IMR-90 (cell line): Measurements from ENCODE around the gene CATSPERZ. TPM values are rescaled to one million over a fixed set of nuclear protein-coding genes. Genes with fewer than 3 reads are reported as not detected.

Experiments used
- ATAC-seq: fragments of 200-7000 bp; cut with Tn5 transposase; 2 replicates; pipeline ENCODE4 v1.9.1; 2020; ENCODE audit warnings: low read depth, mild to moderate bottlenecking, moderate library complexity
- BruUV-seq: library from RNA; stranded (reverse); fragments of 400-500 nt; replicated peaks from 2 replicates; lab custom pipeline; 2021; lab: Mats Ljungman, UMichigan
- CTCF ChIA-PET: fragments of 300-600 bp; formaldehyde crosslinking; extraction: SDS; loops from one replicate; lab custom pipeline; 2021; ENCODE audit warnings: antibody characterized with exemption; lab: Yijun Ruan, JAX
- POLR2A ChIA-PET: fragments of 300-600 bp; sonication (Branson Sonifier 250); formaldehyde crosslinking; loops from one replicate; lab custom pipeline; 2022; ENCODE audit warnings: antibody characterized with exemption; ENCODE audit not compliant: unreplicated experiment; lab: Charles Lee
- DNase-seq: peaks from one replicate; pipeline ENCODE4 v3.0.0; 2013
- H2AFZ ChIP-seq: replicated peaks from 2 replicates; pipeline ENCODE3; 2013; ENCODE audit warnings: low read length, mild to moderate bottlenecking; ENCODE audit not compliant: poor library complexity
- H2AK5ac ChIP-seq: 2 replicates; pipeline ENCODE4 v1.6.1; 2013; ENCODE audit warnings: low read depth, low read length, inconsistent platforms
- H2AK9ac ChIP-seq: replicated peaks from 2 replicates; pipeline ENCODE3; 2013; ENCODE audit warnings: mild to moderate bottlenecking, low read depth, low read length, moderate library complexity; ENCODE audit not compliant: poor library complexity
- H2BK120ac ChIP-seq: 2 replicates; pipeline ENCODE4 v1.6.1; 2013; ENCODE audit warnings: low read depth, low read length, inconsistent platforms
- H2BK15ac ChIP-seq: 3 replicates; pipeline ENCODE4 v1.6.1; 2013; ENCODE audit warnings: low read depth, low read length, inconsistent platforms
- H2BK20ac ChIP-seq: 2 replicates; pipeline ENCODE4 v1.6.1; 2013; ENCODE audit warnings: low read depth, mild to moderate bottlenecking, inconsistent platforms, low read length, moderate library complexity
- H2BK5ac ChIP-seq: 2 replicates; pipeline ENCODE4 v1.6.1; 2013; ENCODE audit warnings: mild to moderate bottlenecking, low read depth, low read length, inconsistent platforms; ENCODE audit not compliant: poor library complexity, severe bottlenecking
- H3K14ac ChIP-seq: replicated peaks from 2 replicates; pipeline ENCODE4 v1.6.1; 2013; ENCODE audit warnings: low read depth, low read length, inconsistent platforms
- H3K18ac ChIP-seq: 2 replicates; pipeline ENCODE4 v1.6.1; 2013; ENCODE audit warnings: low read depth, low read length, control low read depth
- H3K23ac ChIP-seq: 2 replicates; pipeline ENCODE4 v1.6.1; 2013; ENCODE audit warnings: low read depth, low read length, inconsistent platforms
- H3K27ac ChIP-seq: 2 replicates; pipeline ENCODE4 v1.5.1; 2013; ENCODE audit warnings: mild to moderate bottlenecking, control low read depth, low read length; ENCODE audit not compliant: insufficient read depth
- H3K27me3 ChIP-seq: 2 replicates; pipeline ENCODE4 v1.6.1; 2013; ENCODE audit warnings: low read length; ENCODE audit not compliant: control insufficient read depth, insufficient read depth
- H3K36me3 ChIP-seq: 2 replicates; pipeline ENCODE4 v1.6.1; 2013; ENCODE audit warnings: low read length, mixed read lengths; ENCODE audit not compliant: control insufficient read depth, insufficient read depth
- H3K4ac ChIP-seq: 2 replicates; pipeline ENCODE4 v1.6.1; 2013; ENCODE audit warnings: low read depth, low read length, inconsistent platforms
- H3K4me1 ChIP-seq: 2 replicates; pipeline ENCODE4 v1.6.1; 2013; ENCODE audit warnings: low read length, mixed read lengths; ENCODE audit not compliant: control insufficient read depth, insufficient read depth
- H3K4me2 ChIP-seq: 2 replicates; pipeline ENCODE4 v1.6.1; 2013; ENCODE audit warnings: low read depth, mild to moderate bottlenecking, control low read depth, low read length, moderate library complexity
- H3K4me3 ChIP-seq: 2 replicates; pipeline ENCODE4 v1.5.1; 2013; ENCODE audit warnings: low read depth, mild to moderate bottlenecking, control low read depth, low read length, moderate library complexity; ENCODE audit not compliant: insufficient read depth
- H3K56ac ChIP-seq: 2 replicates; pipeline ENCODE4 v1.6.1; 2013; ENCODE audit warnings: low read length, inconsistent platforms; ENCODE audit not compliant: insufficient read depth; ENCODE audit errors: extremely low read depth
- H3K79me1 ChIP-seq, 2 experiments: 2 replicates each; pipeline ENCODE4 v1.6.1; 2013; ENCODE audit warnings: low read length in 2 of 2, inconsistent platforms in 1 of 2, low read depth in 1 of 2
- H3K9ac ChIP-seq: 2 replicates; pipeline ENCODE4 v1.6.1; 2013; ENCODE audit warnings: low read depth, low read length, control low read depth
- H3K9me1 ChIP-seq: 2 replicates; pipeline ENCODE4 v1.6.1; 2013; ENCODE audit warnings: low read length, inconsistent platforms; ENCODE audit not compliant: insufficient read depth
- H3K9me3 ChIP-seq: 2 replicates; pipeline ENCODE4 v1.6.1; 2013; ENCODE audit warnings: low read length; ENCODE audit not compliant: control insufficient read depth, insufficient read depth
- H4K20me1 ChIP-seq: 2 replicates; pipeline ENCODE4 v1.6.1; 2013; ENCODE audit warnings: low read length, inconsistent platforms; ENCODE audit not compliant: insufficient read depth
- H4K5ac ChIP-seq: 2 replicates; pipeline ENCODE4 v1.6.1; 2013; ENCODE audit warnings: mild to moderate bottlenecking, low read depth, low read length, control low read depth
- H4K8ac ChIP-seq, 2 experiments: 2 replicates each; pipeline ENCODE4 v1.6.1; 2013; ENCODE audit warnings: low read depth in 2 of 2, low read length in 2 of 2, control low read depth in 1 of 2, inconsistent platforms in 1 of 2
- H4K91ac ChIP-seq: 2 replicates; pipeline ENCODE4 v1.6.1; 2013; ENCODE audit warnings: low read depth, low read length, inconsistent platforms; ENCODE audit not compliant: insufficient read depth
- BHLHE40 ChIP-seq: fragments of 150-350 bp; IDR thresholded peaks from 2 replicates; pipeline ENCODE4 v1.6.1; 2016; ENCODE audit warnings: mild to moderate bottlenecking, low read depth, low read length
- CHD1 ChIP-seq: IDR thresholded peaks from 2 replicates; pipeline ENCODE4 v1.6.1; 2012; ENCODE audit warnings: low read depth, low read length, improper control_type of control experiment
- CTCF ChIP-seq: conservative IDR thresholded peaks from 2 replicates; pipeline ENCODE4 v1.5.1; 2012; ENCODE audit warnings: mild to moderate bottlenecking, low read depth, low read length, improper control_type of control experiment
- FOS ChIP-seq: fragments of 150-350 bp; IDR thresholded peaks from 2 replicates; pipeline ENCODE4 v1.6.1; 2016; ENCODE audit warnings: low read depth, low read length
- MAFK ChIP-seq: IDR thresholded peaks from 2 replicates; pipeline ENCODE4 v1.6.1; 2012; ENCODE audit warnings: low read depth, low read length, improper control_type of control experiment
- MAZ ChIP-seq: IDR thresholded peaks from 2 replicates; pipeline ENCODE4 v1.6.1; 2012; ENCODE audit warnings: low read depth, mild to moderate bottlenecking, low read length, improper control_type of control experiment, moderate library complexity, borderline replicate concordance
- MXI1 ChIP-seq: IDR thresholded peaks from 2 replicates; pipeline ENCODE4 v1.6.1; 2012; ENCODE audit warnings: low read depth, mild to moderate bottlenecking, low read length, moderate library complexity, borderline replicate concordance
- NFE2L2 ChIP-seq: fragments of 150-350 bp; IDR thresholded peaks from 2 replicates; pipeline ENCODE4 v1.6.1; 2016; ENCODE audit warnings: low read depth, mild to moderate bottlenecking, low read length
- POLR2A ChIP-seq: IDR thresholded peaks from 2 replicates; pipeline ENCODE4 v1.6.1; 2012; ENCODE audit warnings: mild to moderate bottlenecking, low read depth, low read length
- RAD21 ChIP-seq: IDR thresholded peaks from 2 replicates; pipeline ENCODE4 v1.6.1; 2012; ENCODE audit warnings: low read length, improper control_type of control experiment
- RCOR1 ChIP-seq: IDR thresholded peaks from 2 replicates; pipeline ENCODE4 v1.6.1; 2012; ENCODE audit warnings: mild to moderate bottlenecking, low read length, improper control_type of control experiment; ENCODE audit not compliant: insufficient replicate concordance
- RFX5 ChIP-seq: IDR thresholded peaks from 2 replicates; pipeline ENCODE4 v1.8.0; 2012; ENCODE audit warnings: low read depth, mild to moderate bottlenecking, low read length, moderate library complexity
- SMC3 ChIP-seq: fragments of 150-350 bp; IDR thresholded peaks from 2 replicates; pipeline ENCODE4 v1.6.1; 2016; ENCODE audit warnings: low read depth, mild to moderate bottlenecking, antibody characterized with exemption, low read length, moderate library complexity
- USF2 ChIP-seq: fragments of 150-350 bp; IDR thresholded peaks from 2 replicates; pipeline ENCODE4 v1.6.1; 2017; ENCODE audit warnings: mild to moderate bottlenecking, antibody characterized with exemption, low read length, low read depth
- WGBS, 2 experiments: methylation state at CpG; one replicate each; pipeline versions ENCODE4 v1.1.5 to v1.1.7; 2013; ENCODE audit warnings: missing lambda C conversion rate in 2 of 2; ENCODE audit not compliant: insufficient read length in 1 of 2; ENCODE audit errors: extremely low coverage in 2 of 2; 5-methylcytosine and 5-hydroxymethylcytosine counted together
- dilution Hi-C: fragments of 300-500 bp; cut with HindIII; formaldehyde crosslinking; loops from one replicate; pipeline ENCODE4 v1.14.3; 2018; ENCODE audit warnings: low sequenced_read_pairs; ENCODE audit not compliant: unreplicated experiment
- in situ Hi-C: fragments of 300-500 bp; cut with MboI; formaldehyde crosslinking; loops from 3 replicates; pipeline ENCODE4 v1.14.3; 2019; ENCODE audit warnings: low sequenced_read_pairs, inconsistent platforms, mixed read lengths
- intact Hi-C: fragments of 100-400 bp; cut with micrococcal nuclease; formaldehyde crosslinking; loops from 2 replicates; pipeline ENCODE4 v1.10.0; 2022
- polyA plus RNA-seq, 3 experiments: library from polyadenylated mRNA; depleted of rRNA; stranded (reverse); fragments of >200 nt; gene quantifications; 2 replicates each; pipeline ENCODE4 v1.2.3, GENCODE V29; 2012; ENCODE audit warnings: low replicate concordance in 1 of 3
- total RNA-seq: library from RNA; depleted of rRNA; stranded (reverse); fragments of >200 nt; gene quantifications from 2 replicates; pipeline ENCODE4 v1.2.3, GENCODE V29; 2012

Gene CATSPERZ
- total and polyA plus RNA-seq, 2 of the 4 experiments (the other 2 are of a cell fraction) = not detected

DNA sequence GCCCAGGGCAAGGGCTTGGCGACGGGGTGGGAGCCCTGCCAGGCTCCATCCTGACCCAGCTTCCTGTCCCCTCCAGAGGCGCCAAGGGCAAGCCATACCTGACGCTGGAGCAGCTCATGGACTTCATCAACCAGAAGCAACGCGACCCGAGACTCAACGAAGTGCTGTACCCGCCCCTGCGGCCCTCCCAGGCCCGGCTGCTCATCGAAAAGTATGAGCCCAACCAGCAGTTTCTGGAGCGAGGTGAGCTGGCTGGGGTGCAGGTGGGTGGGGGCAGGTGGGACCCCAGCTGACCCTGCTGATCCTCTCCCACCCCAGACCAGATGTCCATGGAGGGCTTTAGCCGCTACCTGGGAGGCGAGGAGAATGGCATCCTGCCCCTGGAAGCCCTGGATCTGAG, 43.9 kb upstream of the CATSPERZ start:
- no peak overlapping the region for H2BK20ac ChIP-seq
- H3K4me3 ChIP-seq = no peak overlapping the region
- H3K56ac ChIP-seq = no peak overlapping the region
- H4K5ac ChIP-seq = no peak overlapping the region
- no TSS peak for BruUV-seq
- in situ Hi-C loops (no loop called here), intact Hi-C loops (no loop called here), dilution Hi-C loops (no loop called here)
- peaks cover 7% of the 10 kb centered on the region for H3K4me1 ChIP-seq
- H3K27ac ChIP-seq = no peak overlapping the region
- peaks cover 5% of the 10 kb centered on the region; the same call in 1 of the 2 replicates for H4K20me1 ChIP-seq
- no peak for ATAC-seq
- no peaks in the 10 kb centered on the region for H3K9me3 ChIP-seq
- TF ChIP-seq MXI1 (no peak), POLR2A (no peak), SMC3 (no peak), USF2 (no peak), FOS (no peak), RFX5 (no peak), NFE2L2 (no peak), RAD21 (no peak), MAFK (no peak), BHLHE40 (no peak), RCOR1 (no peak), MAZ (no peak), CTCF (no peak), CHD1 (no peak)
- H3K23ac ChIP-seq = no peak overlapping the region
- ChIA-PET CTCF (no interaction called here), POLR2A (no interaction called here)
- no peak overlapping the region for H2BK5ac ChIP-seq
- no peak overlapping the region for H2AFZ ChIP-seq
- peaks cover 14 to 70% of the 10 kb centered on the region in 2 experiments for H3K79me1 ChIP-seq
- H3K18ac ChIP-seq = no peak overlapping the region
- H3K9me1 ChIP-seq = no peaks in the 10 kb centered on the region
- no peak overlapping the region for H3K14ac ChIP-seq
- H4K91ac ChIP-seq = no peak overlapping the region
- H2AK5ac ChIP-seq = no peak overlapping the region
- no peak overlapping the region for H2AK9ac ChIP-seq
- no peak overlapping the region for H3K4me2 ChIP-seq
- WGBS, 2 experiments = 94% methylated on average over 2 of the region's 15 CpGs; no CpG with 5 or more reads in 1 of the 2 experiments
- H2BK120ac ChIP-seq = no peak overlapping the region
- DNase-seq = no peak
- no peak overlapping the region for H2BK15ac ChIP-seq
- no peak overlapping the region for H3K9ac ChIP-seq
- H3K36me3 ChIP-seq = peaks cover 46% of the 10 kb centered on the region
- no peaks in the 10 kb centered on the region for H3K27me3 ChIP-seq
- no peak overlapping the region for H4K8ac ChIP-seq
- no peak overlapping the region for H3K4ac ChIP-seq
